Activated T-helper 9 cell treated with anti-CD3 and anti-CD28 coated beads, Interleukin-2, amount 50 U/mL, for 16 hours (primary cell): ENCODE data around the gene PDPN.
"Not testable (repeated sequence)": the region's sequence is repeated elsewhere in the genome, so short reads cannot be mapped to it uniquely, and the experiment has no call there.

Source experiments
- DNase-seq: peaks from one replicate; pipeline ENCODE4 v3.0.0-alpha.2; 2020; ENCODE audit warnings: low read depth

PDPN gene, protein sequence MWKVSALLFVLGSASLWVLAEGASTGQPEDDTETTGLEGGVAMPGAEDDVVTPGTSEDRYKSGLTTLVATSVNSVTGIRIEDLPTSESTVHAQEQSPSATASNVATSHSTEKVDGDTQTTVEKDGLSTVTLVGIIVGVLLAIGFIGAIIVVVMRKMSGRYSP

DNA sequence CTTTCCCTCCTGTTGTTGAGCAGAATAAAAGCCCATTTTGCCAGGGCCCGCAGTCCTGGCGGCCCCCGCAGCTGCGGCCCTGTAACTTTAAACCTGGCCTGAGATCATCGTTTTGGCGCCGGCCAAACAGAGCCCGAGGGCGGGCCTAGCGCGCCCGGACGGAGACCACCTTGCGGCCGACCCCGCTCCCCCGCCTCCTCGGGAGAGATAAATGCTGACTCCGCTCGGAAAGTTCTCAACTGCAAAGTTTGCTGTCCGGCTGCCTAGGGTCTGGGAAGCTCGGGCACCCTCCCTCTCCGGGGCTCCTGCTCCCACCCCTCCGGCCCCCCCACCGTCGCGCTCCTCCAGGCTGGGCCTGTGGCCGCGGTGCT lies at the start of gene PDPN:
PDPN (plus strand) TSS at position 238 of the 371 bp plus-strand sequence. CDS start 202 bp downstream, outside the sequence.
- no peak for DNase-seq

GRCh38 chr1:13535227-13535626 lies 48.4 kb upstream of the PDPN start:
- DNase-seq: no peak

- DNase-seq: no peak
These were observed 47.1 kb upstream of the PDPN start for GRCh38 chr1:13536571-13536970.

DNA sequence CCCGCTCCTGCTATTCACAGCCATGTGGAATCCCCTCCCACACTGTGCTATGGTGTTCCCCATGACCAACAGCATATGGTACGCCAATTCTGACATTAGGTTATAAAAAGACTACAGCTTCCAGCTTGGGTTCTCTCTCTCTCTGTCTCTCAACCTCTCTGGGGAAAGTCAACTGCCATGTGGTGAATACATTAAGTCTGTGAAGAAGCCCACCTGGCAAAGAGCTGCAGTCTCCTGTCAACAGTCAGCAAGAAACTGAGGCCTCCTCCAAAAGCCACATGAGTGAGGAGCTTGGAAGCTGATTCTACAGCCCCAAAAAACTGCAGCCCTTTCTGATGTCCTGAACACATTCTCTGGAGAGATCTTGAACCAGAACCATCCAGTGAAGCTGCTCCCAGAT lies 44.8 kb upstream of the PDPN start:
- DNase-seq: no peak

- no peak for DNase-seq
These were observed 43.9 kb upstream of the PDPN start for GRCh38 chr1:13539683-13540082.

DNA sequence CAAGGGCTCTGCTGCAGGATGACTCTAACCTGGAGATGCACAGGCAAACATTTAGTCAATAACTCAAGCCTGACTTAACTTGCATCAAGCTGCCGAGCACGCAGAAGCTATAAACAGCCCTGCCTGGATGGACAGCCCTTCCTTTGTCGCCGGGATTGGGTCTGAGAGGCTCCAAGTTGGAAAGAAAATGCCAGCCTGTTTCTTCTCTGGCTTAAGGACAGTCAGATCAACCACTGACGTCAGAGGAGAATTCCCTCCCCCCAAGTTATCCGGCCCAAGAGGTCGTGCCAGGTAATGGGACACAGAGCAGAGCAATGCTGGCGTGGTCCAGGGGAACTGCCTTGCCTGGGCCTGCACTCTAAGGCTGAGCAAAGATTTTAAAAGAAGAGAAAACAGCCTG lies 42.8 kb upstream of the PDPN start:
- no peak for DNase-seq

GRCh38 chr1:13541435-13542215 lies 42.0 kb upstream of the PDPN start:
- no peak for DNase-seq

DNA sequence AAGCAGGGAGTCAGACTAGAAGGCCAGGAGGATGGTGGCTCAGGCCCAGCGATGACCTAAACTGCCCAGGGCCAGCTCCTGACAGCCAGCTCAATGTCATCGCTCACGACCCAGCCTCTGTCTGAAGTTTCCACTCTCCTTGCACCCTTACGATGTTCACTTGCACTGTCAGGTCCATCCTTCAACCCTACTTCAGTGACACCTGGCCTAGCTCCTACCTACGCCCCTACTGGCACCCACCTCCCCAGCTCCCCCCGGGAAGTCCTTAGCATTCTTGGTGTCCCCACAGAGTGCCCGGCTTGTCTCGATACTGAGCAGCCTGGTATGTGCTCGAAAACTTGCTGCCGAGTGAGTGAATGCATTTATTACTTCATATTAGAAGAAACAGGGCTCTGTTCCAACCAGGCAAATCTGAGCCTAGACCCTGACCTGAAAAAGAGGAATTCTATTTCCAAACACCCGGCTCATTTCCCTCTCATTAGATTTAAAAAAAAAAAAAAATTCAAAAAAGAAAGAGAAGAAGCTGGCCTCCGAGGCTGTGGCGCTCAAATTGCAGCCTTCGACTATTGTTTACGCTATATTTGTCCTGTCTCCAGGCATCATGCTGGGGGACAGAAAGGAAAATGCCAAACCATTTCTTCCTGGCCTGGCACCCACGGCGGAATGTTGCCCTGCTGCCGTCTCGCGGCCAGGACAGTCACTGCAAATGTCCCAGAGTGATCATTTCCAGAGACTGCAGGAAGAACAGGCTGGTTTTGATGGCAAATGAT lies 40.0 kb upstream of the PDPN start:
- no peak for DNase-seq

DNA sequence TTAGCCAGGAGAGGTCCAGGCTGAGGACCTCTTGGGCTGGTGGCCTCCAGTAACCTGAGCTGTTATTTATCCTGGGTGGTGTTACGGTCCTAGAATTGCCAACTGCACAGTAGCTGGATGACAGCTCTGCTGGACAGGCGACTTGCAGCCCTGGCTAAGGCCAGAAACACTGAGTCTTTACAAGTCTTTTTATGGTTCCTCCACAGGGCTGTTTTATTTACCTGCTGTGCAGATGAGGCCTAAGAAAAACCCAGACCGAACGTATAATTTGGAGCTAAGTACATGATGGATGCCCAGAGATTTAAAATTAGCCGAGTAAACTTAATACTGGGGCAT lies 39.4 kb upstream of the PDPN start:
- no peak for DNase-seq

DNA sequence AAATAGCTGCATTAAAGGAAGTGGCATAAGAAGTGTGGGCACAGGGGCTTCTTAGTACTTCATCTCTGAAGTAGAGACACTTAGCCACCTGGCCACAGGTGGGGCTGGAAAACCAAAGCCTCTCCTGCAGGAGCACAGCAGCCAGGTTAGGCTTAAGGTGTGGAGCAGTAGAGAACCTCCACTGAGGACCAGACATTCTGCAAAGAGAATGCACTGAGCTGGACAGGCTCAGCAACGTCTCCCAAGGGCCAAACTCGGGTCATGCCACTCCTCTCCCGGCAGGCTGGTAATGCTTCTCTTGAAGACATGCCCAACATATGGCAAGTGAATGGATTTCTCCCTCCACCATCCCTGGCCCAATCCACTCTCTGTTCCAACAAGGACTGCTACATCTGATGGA lies 36.8 kb upstream of the PDPN start:
- no peak for DNase-seq

GRCh38 chr1:13548281-13548680 lies 35.4 kb upstream of the PDPN start:
- no peak for DNase-seq

DNA sequence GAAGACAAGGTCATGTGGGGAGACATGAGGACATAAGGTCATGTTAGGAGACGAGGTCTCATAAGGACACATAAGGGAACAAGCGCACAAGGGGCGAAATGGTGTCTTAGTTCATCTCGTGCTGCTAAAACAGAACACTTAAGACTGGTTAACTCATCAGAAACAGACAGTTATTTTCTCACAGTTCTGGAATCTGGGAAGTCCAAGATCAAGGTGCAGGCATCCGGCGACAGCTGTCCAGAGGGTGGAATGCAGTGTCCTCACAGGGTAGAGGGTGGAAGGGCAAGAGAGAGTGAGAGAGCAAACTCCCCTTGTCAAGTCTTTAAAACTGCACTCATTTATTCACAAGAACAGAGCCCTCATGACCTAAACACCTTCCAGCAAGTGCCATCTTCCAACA lies 34.6 kb upstream of the PDPN start:
- no peak for DNase-seq

- no peak for DNase-seq
These were observed 34.1 kb upstream of the PDPN start for GRCh38 chr1:13549521-13549920.

- no peak for DNase-seq
These were observed 33.0 kb upstream of the PDPN start for GRCh38 chr1:13550663-13551062.

GRCh38 chr1:13554798-13555197 lies 28.8 kb upstream of the PDPN start:
- DNase-seq: no peak

DNA sequence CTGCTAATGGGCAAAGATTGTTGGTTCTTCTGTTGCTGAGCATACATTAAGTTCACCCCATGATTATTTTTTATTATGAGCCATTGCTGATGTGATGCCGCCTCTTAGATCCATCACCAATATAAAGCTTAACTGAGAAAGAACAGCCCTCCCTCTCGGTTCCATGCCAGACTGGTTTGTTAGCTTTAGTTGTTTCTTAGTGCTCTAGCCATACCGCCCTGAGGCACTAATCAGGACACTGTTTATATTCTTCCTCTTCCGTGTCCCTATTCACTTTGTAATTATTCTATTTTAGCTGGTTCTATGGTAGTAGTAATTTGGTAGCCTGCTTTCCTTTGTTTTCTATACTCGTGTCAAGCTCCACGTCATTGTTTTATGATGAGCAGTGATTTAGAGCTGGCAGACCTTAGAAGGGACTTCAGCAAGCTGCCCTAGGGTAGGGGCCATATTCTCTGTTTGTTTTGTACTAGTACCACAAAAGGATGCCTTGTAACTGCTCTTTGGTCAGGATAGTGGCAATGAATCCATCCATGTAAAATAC lies 27.3 kb upstream of the PDPN start:
- DNase-seq: no peak

- DNase-seq: no peak
These were observed 23.1 kb upstream of the PDPN start for GRCh38 chr1:13560541-13560940.

DNA sequence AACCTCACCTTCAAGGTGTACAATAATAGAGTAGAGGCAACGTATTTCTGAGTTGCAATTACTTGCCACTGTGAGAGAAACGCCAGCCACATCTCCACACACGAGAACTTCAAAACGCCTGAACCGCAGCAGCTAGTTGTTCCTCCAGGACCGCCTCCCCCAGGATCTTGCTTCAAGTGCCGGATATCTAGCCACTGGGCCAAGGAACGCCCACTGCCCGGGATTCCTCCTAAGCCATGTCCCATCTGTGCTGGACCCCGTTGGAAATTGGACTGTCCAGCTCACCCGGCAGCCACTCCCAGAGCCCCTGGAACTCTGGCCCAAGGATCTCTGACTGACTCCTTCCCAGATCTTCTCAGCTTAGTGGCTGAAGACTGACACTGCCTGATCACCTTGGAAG lies 20.7 kb upstream of the PDPN start:
- not testable (repeated sequence) for DNase-seq

GRCh38 chr1:13564073-13564472 lies 19.6 kb upstream of the PDPN start:
- no peak for DNase-seq

GRCh38 chr1:13570435-13570834 lies 13.2 kb upstream of the PDPN start:
- DNase-seq: not testable (repeated sequence)

GRCh38 chr1:13570924-13571323 lies 12.7 kb upstream of the PDPN start:
- DNase-seq: no peak

GRCh38 chr1:13573586-13573985 lies 10.0 kb upstream of the PDPN start:
- no peak for DNase-seq

DNA sequence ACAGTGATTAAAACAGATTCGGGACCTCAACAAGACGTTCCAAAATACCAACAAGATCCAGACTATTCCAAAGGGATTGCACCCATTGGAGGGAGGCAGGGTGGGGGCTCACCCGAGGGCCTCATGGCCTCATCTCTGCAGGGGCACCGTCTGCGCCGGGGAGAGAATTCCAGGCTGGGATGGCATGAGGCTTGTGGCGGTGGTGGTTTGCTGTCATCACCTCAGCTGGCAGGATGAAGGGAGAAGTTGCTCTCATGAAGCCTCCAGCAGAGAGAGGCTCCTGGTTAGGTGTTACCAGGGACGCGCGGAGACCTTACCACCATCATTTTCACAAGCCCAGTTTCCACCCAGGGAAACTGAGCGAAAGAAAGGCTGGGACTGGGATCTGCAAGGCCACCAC lies 6.7 kb upstream of the PDPN start:
- DNase-seq: no peak
